ENCODE data around the gene SERP2. TPM values are rescaled to one million over a fixed set of nuclear protein-coding genes. Genes with fewer than 3 reads are reported as not detected.

SERP2 gene
- total and polyA plus RNA-seq, 2 of the 8 experiments (the other 6 are each of a cell fraction or from before 2014, with no cell fraction given), result 2.0 to 2.3 TPM

GRCh38 chr13:44414716-44415115, 41.1 kb downstream of the SERP2 start:
- DNase-seq (ENCODE audit: low read depth in 1 of 2, low spot score in 2 of 2) (no peak), FAIRE-seq (no peak)
- H3K27me3 ChIP-seq (replicated peaks in 1 of 4; ENCODE audit: control insufficient read depth in 3 of 4, extremely low read depth in 1 of 4, insufficient read depth in 3 of 4, low read length in 3 of 4), result no peaks in the 10 kb centered on the region
- H3K56ac ChIP-seq (replicated peaks; ENCODE audit: insufficient read length, low read depth, low read length), result no peak overlapping the region
- H4K5ac ChIP-seq (ENCODE audit: insufficient read length, low read depth, low read length), result no peak overlapping the region
- H3K9ac ChIP-seq (replicated peaks in 1 of 4; ENCODE audit: extremely low read depth in 1 of 4, low read depth in 3 of 4, low read length in 3 of 4), result no peak overlapping the region
- H2BK120ac ChIP-seq (replicated peaks; ENCODE audit: low read depth, low read length), result no peak overlapping the region
- H2BK20ac ChIP-seq (ENCODE audit: low read length), result no peak overlapping the region
- no peak overlapping the region for H2AK5ac ChIP-seq (ENCODE audit: low read depth, low read length)
- no peak overlapping the region for H4K8ac ChIP-seq (ENCODE audit: extremely low read depth, insufficient read depth, low read length)
- no peak overlapping the region for H3K14ac ChIP-seq (ENCODE audit: insufficient read length)
- H3K9me3 ChIP-seq (ENCODE audit: insufficient read depth in 2 of 2, low read depth in 1 of 2, low read length in 1 of 2), result no peaks in the 10 kb centered on the region; a peak in 1 of 4 replicates
- H3K36me3 ChIP-seq (ENCODE audit: control insufficient read depth in 2 of 4, insufficient read depth in 4 of 4, low read length in 3 of 4), result no peaks in the 10 kb centered on the region
- H3K18ac ChIP-seq (ENCODE audit: extremely low read depth, low read length), result no peak overlapping the region
- H3K79me2 ChIP-seq (ENCODE audit: control insufficient read depth in 1 of 2, insufficient read depth in 2 of 2, low read length in 2 of 2), result no peaks in the 10 kb centered on the region
- H3K23ac ChIP-seq (ENCODE audit: insufficient read length), result no peak overlapping the region
- no peaks in the 10 kb centered on the region for H4K20me1 ChIP-seq (replicated peaks in 1 of 2; ENCODE audit: control insufficient read depth in 1 of 2, insufficient read depth in 2 of 2, low read length in 2 of 2)
- H2AFZ ChIP-seq (ENCODE audit: low read length), result no peak overlapping the region
- peaks cover 3 to 16% (median 11%) of the 10 kb centered on the region in 4 experiments for H3K4me1 ChIP-seq (replicated peaks in 1 of 4; ENCODE audit: control insufficient read depth in 3 of 4, insufficient read depth in 4 of 4, low read length in 3 of 4)
- no peak overlapping the region for H3K4ac ChIP-seq (replicated peaks; ENCODE audit: insufficient read length, low read depth, low read length)
- no peak overlapping the region for H4K91ac ChIP-seq (replicated peaks; ENCODE audit: insufficient read length, low read length)
- H3K4me2 ChIP-seq (ENCODE audit: insufficient read depth in 1 of 2, low read depth in 2 of 2, low read length in 2 of 2), result no peak overlapping the region
- ChIA-PET CTCF (ENCODE audit: partially characterized antibody) (interaction anchor here (0.6 to 1.8 kb wide), 9 partner anchors 9 to 507 kb away, joined by 3 to 5 read pairs (median 3); no protein-coding TSS in a partner anchor), POLR2A (ENCODE audit: partially characterized antibody) (interaction anchor here (1.2 to 5.9 kb wide), 4 partner anchors 9 to 21 kb away, joined by 3 to 74 read pairs (median 18); no protein-coding TSS in a partner anchor)
- no peak overlapping the region for H2BK5ac ChIP-seq (ENCODE audit: low read depth, low read length)
- no peak overlapping the region for H3K27ac ChIP-seq (ENCODE audit: low read depth, low read length)
- H3K4me3 ChIP-seq (ENCODE audit: extremely low read depth in 1 of 4, insufficient read depth in 2 of 4, low read depth in 3 of 4, low read length in 4 of 4), result no peak overlapping the region
- H2BK15ac ChIP-seq (ENCODE audit: low read length), result no peak overlapping the region
- H3K23me2 ChIP-seq (ENCODE audit: low read depth, low read length), result no peaks in the 10 kb centered on the region
- 0 out of 2 replicates have a peak overlapping the region, but pooled peaks have one; percentile 30 for H2BK12ac ChIP-seq (ENCODE audit: low read depth, low read length)
- 96% methylated on average over 26 of the region's 26 CpGs; no CpG with 5 or more reads in 1 of the 2 experiments for WGBS, 2 experiments (ENCODE audit: extremely low coverage in 1 of 2, insufficient coverage in 1 of 2, insufficient read length in 1 of 2, insufficient replicate concordance in 2 of 2, low coverage in 1 of 2, low lambda C conversion rate in 2 of 2, missing lambda C conversion rate in 1 of 2)
- H3K79me1 ChIP-seq (ENCODE audit: low read depth, low read length), result no peaks in the 10 kb centered on the region
- no peak for TF ChIP-seq EP300 (IDR thresholded peaks at IDR 0.05; ENCODE audit: borderline replicate concordance in 1 of 2, low read depth in 2 of 2, low read length in 2 of 2)
- no peak for TF ChIP-seq SUZ12 (IDR thresholded peaks at IDR 0.05; ENCODE audit: low read length)
- no peak for TF ChIP-seq POLR2AphosphoS5 (IDR thresholded peaks at IDR 0.05; ENCODE audit: low read depth, low read length)
- no peak for TF ChIP-seq CHD1 (IDR thresholded peaks at IDR 0.05; ENCODE audit: low read depth, low read length)
- no peak for TF ChIP-seq KDM4A (IDR thresholded peaks at IDR 0.05; ENCODE audit: low read depth, low read length, severe bottlenecking)
- TF ChIP-seq CREB1 (IDR thresholded peaks at IDR 0.05), result no peak
- no peak for TF ChIP-seq SIX5 (IDR thresholded peaks at IDR 0.05; ENCODE audit: low read depth, low read length)
- TF ChIP-seq, protein P1, sequence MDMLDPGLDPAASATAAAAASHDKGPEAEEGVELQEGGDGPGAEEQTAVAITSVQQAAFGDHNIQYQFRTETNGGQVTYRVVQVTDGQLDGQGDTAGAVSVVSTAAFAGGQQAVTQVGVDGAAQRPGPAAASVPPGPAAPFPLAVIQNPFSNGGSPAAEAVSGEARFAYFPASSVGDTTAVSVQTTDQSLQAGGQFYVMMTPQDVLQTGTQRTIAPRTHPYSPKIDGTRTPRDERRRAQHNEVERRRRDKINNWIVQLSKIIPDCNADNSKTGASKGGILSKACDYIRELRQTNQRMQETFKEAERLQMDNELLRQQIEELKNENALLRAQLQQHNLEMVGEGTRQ (IDR thresholded peaks at IDR 0.05; ENCODE audit: low read length), result no peak
- no peak for TF ChIP-seq NRF1 (IDR thresholded peaks at IDR 0.05; ENCODE audit: low read depth, low read length)
- TF ChIP-seq KDM1A (IDR thresholded peaks at IDR 0.05; ENCODE audit: borderline replicate concordance, low read length), result no peak
- TF ChIP-seq, protein P2, sequence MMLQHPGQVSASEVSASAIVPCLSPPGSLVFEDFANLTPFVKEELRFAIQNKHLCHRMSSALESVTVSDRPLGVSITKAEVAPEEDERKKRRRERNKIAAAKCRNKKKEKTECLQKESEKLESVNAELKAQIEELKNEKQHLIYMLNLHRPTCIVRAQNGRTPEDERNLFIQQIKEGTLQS (IDR thresholded peaks at IDR 0.05; ENCODE audit: insufficient read depth, low read depth, low read length), result no peak
- no peak for TF ChIP-seq SRF (IDR thresholded peaks at IDR 0.05; ENCODE audit: low read depth, low read length)
- no peak for TF ChIP-seq RBBP5 (IDR thresholded peaks at IDR 0.05; ENCODE audit: borderline replicate concordance, low read depth, low read length)
